ENCODE results near the gene HDAC4. TPM values are rescaled to one million over a fixed set of nuclear protein-coding genes. Genes with fewer than 3 reads are reported as not detected.

Gene HDAC4
- total RNA-seq, 1 donor from 2014 or later: 11.8 TPM

DNA sequence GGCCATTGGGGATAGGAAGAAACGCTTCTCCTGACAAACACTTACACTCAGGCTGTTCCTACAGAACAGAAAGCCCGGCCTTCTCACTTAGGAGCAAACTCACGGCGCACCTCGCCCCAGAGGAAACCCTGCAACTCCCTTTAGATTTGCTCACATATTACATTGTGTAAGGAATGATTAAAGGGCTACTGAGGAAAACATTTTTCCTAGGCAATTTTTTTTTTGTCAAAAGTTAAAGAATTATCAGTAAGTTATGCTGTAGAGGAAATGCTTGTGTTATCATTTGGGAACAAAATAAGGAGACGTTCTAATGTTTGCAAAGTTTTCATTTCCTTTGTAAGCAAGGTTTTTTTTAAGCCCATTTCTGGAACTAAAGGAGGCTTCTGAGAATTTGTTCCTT is 264.1 kb downstream of the HDAC4 start:
- no peaks in the 10 kb centered on the region for H3K27me3 Mint-ChIP-seq (ENCODE audit: low read depth, unreplicated experiment)
- TF ChIP-seq, protein P1, sequence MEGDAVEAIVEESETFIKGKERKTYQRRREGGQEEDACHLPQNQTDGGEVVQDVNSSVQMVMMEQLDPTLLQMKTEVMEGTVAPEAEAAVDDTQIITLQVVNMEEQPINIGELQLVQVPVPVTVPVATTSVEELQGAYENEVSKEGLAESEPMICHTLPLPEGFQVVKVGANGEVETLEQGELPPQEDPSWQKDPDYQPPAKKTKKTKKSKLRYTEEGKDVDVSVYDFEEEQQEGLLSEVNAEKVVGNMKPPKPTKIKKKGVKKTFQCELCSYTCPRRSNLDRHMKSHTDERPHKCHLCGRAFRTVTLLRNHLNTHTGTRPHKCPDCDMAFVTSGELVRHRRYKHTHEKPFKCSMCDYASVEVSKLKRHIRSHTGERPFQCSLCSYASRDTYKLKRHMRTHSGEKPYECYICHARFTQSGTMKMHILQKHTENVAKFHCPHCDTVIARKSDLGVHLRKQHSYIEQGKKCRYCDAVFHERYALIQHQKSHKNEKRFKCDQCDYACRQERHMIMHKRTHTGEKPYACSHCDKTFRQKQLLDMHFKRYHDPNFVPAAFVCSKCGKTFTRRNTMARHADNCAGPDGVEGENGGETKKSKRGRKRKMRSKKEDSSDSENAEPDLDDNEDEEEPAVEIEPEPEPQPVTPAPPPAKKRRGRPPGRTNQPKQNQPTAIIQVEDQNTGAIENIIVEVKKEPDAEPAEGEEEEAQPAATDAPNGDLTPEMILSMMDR (IDR thresholded peaks at IDR 0.05; ENCODE audit: insufficient read depth, low read depth, low read length): no peak
- no peak for TF ChIP-seq EZH2 (IDR thresholded peaks at IDR 0.05; ENCODE audit: insufficient read depth, low read length)
- H3K4me1 Mint-ChIP-seq (ENCODE audit: low read depth, unreplicated experiment): no peaks in the 10 kb centered on the region
- Histone ChIP-seq H3K9ac (ENCODE audit: low read length) (no peak overlapping the region), H3K79me2 (ENCODE audit: insufficient read depth, low read length) (no peaks in the 10 kb centered on the region), H3K27ac (ENCODE audit: low read depth, low read length) (no peak overlapping the region), H4K20me1 (ENCODE audit: insufficient read depth, low read length) (no peaks in the 10 kb centered on the region), H3K27me3 (ENCODE audit: insufficient read depth, low read length) (no peaks in the 10 kb centered on the region), H3K9me3 (ENCODE audit: insufficient read depth, low read depth, low read length) (no peaks in the 10 kb centered on the region), H3K4me2 (ENCODE audit: low read length) (no peak overlapping the region), H3K4me1 (ENCODE audit: insufficient read depth, low read length) (peaks cover 6% of the 10 kb centered on the region), H3K4me3 (ENCODE audit: insufficient read depth, low read depth, low read length) (no peak overlapping the region), H2AFZ (ENCODE audit: low read depth, low read length) (no peak overlapping the region), H3K36me3 (ENCODE audit: insufficient read depth, low read length) (no peaks in the 10 kb centered on the region)
- H3K9me3 Mint-ChIP-seq (ENCODE audit: unreplicated experiment): no peaks in the 10 kb centered on the region
- H3K4me3 Mint-ChIP-seq (ENCODE audit: unreplicated experiment): no peak overlapping the region
- H3K36me3 Mint-ChIP-seq (ENCODE audit: low read depth, unreplicated experiment): peaks cover 22% of the 10 kb centered on the region
- DNase-seq (ENCODE audit: low read depth): no peak
- no peak overlapping the region for H3K27ac Mint-ChIP-seq (ENCODE audit: unreplicated experiment)
- FAIRE-seq: no peak

DNA sequence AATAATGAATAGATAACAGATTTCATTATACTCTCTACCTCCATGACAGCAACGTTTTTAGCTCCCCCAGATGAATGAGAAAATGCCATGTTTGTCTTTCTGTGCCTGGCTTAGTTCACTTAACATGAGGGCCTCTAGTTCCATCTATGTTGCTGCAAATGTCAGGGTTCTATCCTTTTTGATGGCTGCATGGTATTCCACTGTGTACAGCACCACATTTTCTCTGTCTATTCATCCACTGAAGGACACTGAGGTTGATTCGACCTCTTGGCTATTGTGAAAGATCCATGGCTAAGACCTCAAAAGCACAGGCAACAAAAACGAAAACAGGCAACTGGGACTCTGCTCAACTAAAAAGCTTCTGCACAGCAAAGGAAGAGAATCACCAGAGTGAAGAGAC is 264.6 kb downstream of the HDAC4 start:
- no peak for FAIRE-seq
- Histone ChIP-seq H3K4me2 (ENCODE audit: low read length) (no peak overlapping the region), H3K9ac (ENCODE audit: low read length) (no peak overlapping the region), H4K20me1 (ENCODE audit: insufficient read depth, low read length) (no peaks in the 10 kb centered on the region), H2AFZ (ENCODE audit: low read depth, low read length) (no peak overlapping the region), H3K27ac (ENCODE audit: low read depth, low read length) (no peak overlapping the region), H3K79me2 (ENCODE audit: insufficient read depth, low read length) (no peaks in the 10 kb centered on the region), H3K36me3 (ENCODE audit: insufficient read depth, low read length) (no peaks in the 10 kb centered on the region), H3K4me3 (ENCODE audit: insufficient read depth, low read depth, low read length) (no peak overlapping the region), H3K4me1 (ENCODE audit: insufficient read depth, low read length) (peaks cover 6% of the 10 kb centered on the region), H3K9me3 (ENCODE audit: insufficient read depth, low read depth, low read length) (no peaks in the 10 kb centered on the region), H3K27me3 (ENCODE audit: insufficient read depth, low read length) (no peaks in the 10 kb centered on the region)
- no peak for TF ChIP-seq EZH2 (IDR thresholded peaks at IDR 0.05; ENCODE audit: insufficient read depth, low read length)
- TF ChIP-seq, protein P1 (IDR thresholded peaks at IDR 0.05; ENCODE audit: insufficient read depth, low read depth, low read length): no peak
- Mint-ChIP-seq H3K27ac (ENCODE audit: unreplicated experiment) (no peak overlapping the region), H3K4me1 (ENCODE audit: low read depth, unreplicated experiment) (no peaks in the 10 kb centered on the region), H3K4me3 (ENCODE audit: unreplicated experiment) (no peak overlapping the region), H3K36me3 (ENCODE audit: low read depth, unreplicated experiment) (peaks cover 20% of the 10 kb centered on the region), H3K9me3 (ENCODE audit: unreplicated experiment) (no peaks in the 10 kb centered on the region), H3K27me3 (ENCODE audit: low read depth, unreplicated experiment) (no peaks in the 10 kb centered on the region)
- no peak for DNase-seq (ENCODE audit: low read depth)

DNA sequence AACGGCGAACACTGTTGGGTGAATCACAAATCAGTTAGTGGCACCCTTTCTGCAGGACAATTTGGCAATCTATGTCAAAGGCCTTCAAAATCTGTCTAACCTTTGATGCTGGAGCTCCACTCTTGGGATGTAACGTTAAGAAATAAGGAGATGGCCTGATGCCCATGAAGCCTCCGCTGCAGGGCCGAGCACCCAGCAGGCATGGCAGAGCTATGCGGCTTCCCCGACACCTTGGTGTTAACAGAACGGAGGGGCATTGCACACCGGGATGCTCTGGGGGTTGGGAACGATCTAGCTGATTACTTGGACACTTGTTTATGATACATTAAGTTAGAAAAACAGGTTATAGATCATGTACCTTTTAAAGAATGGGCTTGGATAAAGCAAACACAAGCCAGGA is 265.3 kb downstream of the HDAC4 start:
- Histone ChIP-seq H3K36me3 (ENCODE audit: insufficient read depth, low read length) (no peaks in the 10 kb centered on the region), H3K79me2 (ENCODE audit: insufficient read depth, low read length) (no peaks in the 10 kb centered on the region), H4K20me1 (ENCODE audit: insufficient read depth, low read length) (no peaks in the 10 kb centered on the region), H3K9me3 (ENCODE audit: insufficient read depth, low read depth, low read length) (no peaks in the 10 kb centered on the region), H3K4me2 (ENCODE audit: low read length) (no peak overlapping the region), H3K9ac (ENCODE audit: low read length) (no peak overlapping the region), H2AFZ (ENCODE audit: low read depth, low read length) (no peak overlapping the region), H3K4me1 (ENCODE audit: insufficient read depth, low read length) (peaks cover 5% of the 10 kb centered on the region), H3K4me3 (ENCODE audit: insufficient read depth, low read depth, low read length) (no peak overlapping the region), H3K27me3 (ENCODE audit: insufficient read depth, low read length) (no peaks in the 10 kb centered on the region), H3K27ac (ENCODE audit: low read depth, low read length) (no peak overlapping the region)
- Mint-ChIP-seq H3K27ac (ENCODE audit: unreplicated experiment) (no peak overlapping the region), H3K36me3 (ENCODE audit: low read depth, unreplicated experiment) (peaks cover 22% of the 10 kb centered on the region), H3K4me3 (ENCODE audit: unreplicated experiment) (no peak overlapping the region), H3K4me1 (ENCODE audit: low read depth, unreplicated experiment) (no peaks in the 10 kb centered on the region), H3K9me3 (ENCODE audit: unreplicated experiment) (no peaks in the 10 kb centered on the region), H3K27me3 (ENCODE audit: low read depth, unreplicated experiment) (no peaks in the 10 kb centered on the region)
- DNase-seq (ENCODE audit: low read depth) (no peak), FAIRE-seq (no peak)
- TF ChIP-seq, protein P1 (IDR thresholded peaks at IDR 0.05; ENCODE audit: insufficient read depth, low read depth, low read length): no peak
- no peak for TF ChIP-seq EZH2 (IDR thresholded peaks at IDR 0.05; ENCODE audit: insufficient read depth, low read length)
